OCI-LY7 (cell line): ENCODE results near the gene SLC30A4. TPM values are rescaled to one million over a fixed set of nuclear protein-coding genes. Genes with fewer than 3 reads are reported as not detected.

Experiments
- BruUV-seq: library from RNA; stranded (reverse); fragments of 400-500 nt; replicated peaks from 2 replicates; lab custom pipeline; 2021; lab: Mats Ljungman, UMichigan
- CTCF ChIA-PET: fragments of 300-600 bp; sonication (Branson Sonifier 250); formaldehyde crosslinking; loops from one replicate; lab custom pipeline; 2022; ENCODE audit warnings: antibody characterized with exemption; ENCODE audit not compliant: unreplicated experiment; lab: Charles Lee
- POLR2A ChIA-PET: fragments of 300-600 bp; sonication (Branson Sonifier 250); formaldehyde crosslinking; loops from one replicate; lab custom pipeline; 2022; ENCODE audit warnings: antibody characterized with exemption; lab: Charles Lee
- DNase-seq: peaks from one replicate; pipeline ENCODE4 v3.0.0-alpha.2; 2015; ENCODE audit warnings: low spot score
- H2AFZ ChIP-seq: fragments of 200-600 bp; sonication (generic), shearing (Covaris generic); 2 replicates; pipeline ENCODE4 v1.6.1; 2014; ENCODE audit warnings: mild to moderate bottlenecking, antibody characterized with exemption, low read length, moderate library complexity
- H3K27ac ChIP-seq: fragments of 200-600 bp; sonication (generic); 2 replicates; pipeline ENCODE4 v1.5.1; 2014; ENCODE audit warnings: mixed run types, low read depth, mild to moderate bottlenecking, moderate library complexity, low read length, inconsistent platforms; ENCODE audit not compliant: poor library complexity, severe bottlenecking
- H3K36me3 ChIP-seq: fragments of 200-600 bp; sonication (generic); 2 replicates; pipeline ENCODE4 v1.6.1; 2014; ENCODE audit warnings: mild to moderate bottlenecking, antibody characterized with exemption, low read length, moderate library complexity, mixed read lengths; ENCODE audit not compliant: insufficient read depth
- H3K4me1 ChIP-seq: fragments of 200-600 bp; sonication (generic); 2 replicates; pipeline ENCODE4 v1.5.1; 2014; ENCODE audit warnings: mild to moderate bottlenecking, low read length; ENCODE audit not compliant: insufficient read depth, poor library complexity, severe bottlenecking
- H3K4me2 ChIP-seq: fragments of 200-600 bp; sonication (generic); 2 replicates; pipeline ENCODE4 v1.6.1; 2014; ENCODE audit warnings: mild to moderate bottlenecking, low read length
- H3K4me3 ChIP-seq: fragments of 200-600 bp; sonication (generic); 2 replicates; pipeline ENCODE4 v1.5.1; 2014; ENCODE audit warnings: mild to moderate bottlenecking, low read depth, low read length; ENCODE audit not compliant: poor library complexity, severe bottlenecking
- H3K79me2 ChIP-seq: fragments of 200-600 bp; sonication (generic); 2 replicates; pipeline ENCODE4 v1.6.1; 2016; ENCODE audit warnings: low read depth, mild to moderate bottlenecking, low read length, moderate library complexity, mixed read lengths; ENCODE audit not compliant: insufficient read depth
- H3K9me2 ChIP-seq: fragments of 200-600 bp; sonication (generic); 2 replicates; pipeline ENCODE4 v1.6.1; 2016; ENCODE audit warnings: mild to moderate bottlenecking, low read length, mixed read lengths; ENCODE audit not compliant: insufficient read depth
- H3K9me3 ChIP-seq: fragments of 200-600 bp; sonication (generic); 2 replicates; pipeline ENCODE4 v1.6.1; 2014; ENCODE audit warnings: mild to moderate bottlenecking, mixed run types, low read length, mixed read lengths
- H4K20me1 ChIP-seq: fragments of 200-600 bp; sonication (generic); 2 replicates; pipeline ENCODE4 v1.6.1; 2014; ENCODE audit warnings: mild to moderate bottlenecking, antibody characterized with exemption, low read length, moderate library complexity, mixed read lengths; ENCODE audit not compliant: insufficient read depth
- EZH2phosphoT487 ChIP-seq: fragments of 200-600 bp; sonication (generic); IDR thresholded peaks from 2 replicates; pipeline ENCODE4 v1.6.1; 2018; ENCODE audit warnings: low read depth, borderline replicate concordance, mild to moderate bottlenecking, mixed run types, antibody characterized with exemption, low read length, moderate library complexity, mixed read lengths
- intact Hi-C: fragments of 100-400 bp; cut with micrococcal nuclease; formaldehyde crosslinking; loops from one replicate; pipeline ENCODE4 v1.10.0; 2022; ENCODE audit not compliant: unreplicated experiment
- total RNA-seq, 2 experiments: library from RNA; depleted of rRNA in 1 of 2; stranded (reverse); fragments of >200 nt in 1 of 2; shearing (Covaris generic) in 1 of 2; gene quantifications; 2 replicates each; pipeline ENCODE4 v1.2.3, GENCODE V29; 2014 to 2022
- TF ChIP-seq, protein P1 (sequence below): fragments of 200-600 bp; sonication (generic); conservative IDR thresholded peaks from 2 replicates; pipeline ENCODE4 v1.5.1; 2014; ENCODE audit warnings: mild to moderate bottlenecking, antibody characterized with exemption, low read length, moderate library complexity, mixed read lengths

The SLC30A4 gene
- total RNA-seq, 2 experiments from 2014 or later: 0.13 to 3.5 TPM

- no peak for TF ChIP-seq EZH2phosphoT487
- TF ChIP-seq, protein P1, sequence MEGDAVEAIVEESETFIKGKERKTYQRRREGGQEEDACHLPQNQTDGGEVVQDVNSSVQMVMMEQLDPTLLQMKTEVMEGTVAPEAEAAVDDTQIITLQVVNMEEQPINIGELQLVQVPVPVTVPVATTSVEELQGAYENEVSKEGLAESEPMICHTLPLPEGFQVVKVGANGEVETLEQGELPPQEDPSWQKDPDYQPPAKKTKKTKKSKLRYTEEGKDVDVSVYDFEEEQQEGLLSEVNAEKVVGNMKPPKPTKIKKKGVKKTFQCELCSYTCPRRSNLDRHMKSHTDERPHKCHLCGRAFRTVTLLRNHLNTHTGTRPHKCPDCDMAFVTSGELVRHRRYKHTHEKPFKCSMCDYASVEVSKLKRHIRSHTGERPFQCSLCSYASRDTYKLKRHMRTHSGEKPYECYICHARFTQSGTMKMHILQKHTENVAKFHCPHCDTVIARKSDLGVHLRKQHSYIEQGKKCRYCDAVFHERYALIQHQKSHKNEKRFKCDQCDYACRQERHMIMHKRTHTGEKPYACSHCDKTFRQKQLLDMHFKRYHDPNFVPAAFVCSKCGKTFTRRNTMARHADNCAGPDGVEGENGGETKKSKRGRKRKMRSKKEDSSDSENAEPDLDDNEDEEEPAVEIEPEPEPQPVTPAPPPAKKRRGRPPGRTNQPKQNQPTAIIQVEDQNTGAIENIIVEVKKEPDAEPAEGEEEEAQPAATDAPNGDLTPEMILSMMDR: no peak
- Histone ChIP-seq H3K9me3 (no peaks in the 10 kb centered on the region), H3K4me3 (no peak overlapping the region), H3K79me2 (no peaks in the 10 kb centered on the region), H3K4me1 (peaks cover 12% of the 10 kb centered on the region), H4K20me1 (no peaks in the 10 kb centered on the region), H3K36me3 (no peaks in the 10 kb centered on the region), H3K27ac (no peak overlapping the region), H3K9me2 (no peaks in the 10 kb centered on the region), H3K4me2 (no peak overlapping the region), H2AFZ (no peak overlapping the region)
- CTCF ChIA-PET: no interaction called here
- intact Hi-C loops: no loop called here
- no TSS peak for BruUV-seq
- POLR2A ChIA-PET: interaction anchor here (0.7 to 0.8 kb wide), 2 partner anchors 8 to 14 kb away, joined by 3 read pairs; no protein-coding TSS in a partner anchor
- DNase-seq: no peak
Measured at GRCh38 chr15:45539680-45540079, 17.1 kb upstream of the SLC30A4 start.

GRCh38 chr15:45536934-45537333 lies 14.4 kb upstream of the SLC30A4 start:
- Histone ChIP-seq H3K4me3 (no peak overlapping the region), H4K20me1 (no peaks in the 10 kb centered on the region), H3K36me3 (no peaks in the 10 kb centered on the region), H3K4me2 (no peak overlapping the region), H3K9me3 (no peaks in the 10 kb centered on the region), H3K9me2 (no peaks in the 10 kb centered on the region), H3K4me1 (no peaks in the 10 kb centered on the region), H3K79me2 (no peaks in the 10 kb centered on the region), H3K27ac (no peak overlapping the region), H2AFZ (no peak overlapping the region)
- CTCF ChIA-PET: no interaction called here
- DNase-seq: no peak
- no peak for TF ChIP-seq EZH2phosphoT487
- TF ChIP-seq, protein P1: no peak
- BruUV-seq: no TSS peak
- POLR2A ChIA-PET: interaction anchor here (1.8 kb wide), 1 partner anchor 50 kb away, joined by 5 read pairs; the partner anchor contains the start of gene BLOC1S6
- intact Hi-C loops: no loop called here

GRCh38 chr15:45535486-45536042 lies 13.0 kb upstream of the SLC30A4 start:
- intact Hi-C loops: no loop called here
- DNase-seq: no peak
- no TSS peak for BruUV-seq
- TF ChIP-seq EZH2phosphoT487: no peak
- TF ChIP-seq, protein P1: no peak
- ChIA-PET POLR2A (interaction anchor here (0.9 to 1.8 kb wide), 3 partner anchors 10 to 51 kb away, joined by 4 to 5 read pairs (median 4); partner anchors contain the start of gene BLOC1S6), CTCF (no interaction called here)
- Histone ChIP-seq H3K9me3 (no peaks in the 10 kb centered on the region), H3K36me3 (no peaks in the 10 kb centered on the region), H3K4me3 (no peak overlapping the region), H3K79me2 (no peaks in the 10 kb centered on the region), H4K20me1 (no peaks in the 10 kb centered on the region), H3K4me2 (no peak overlapping the region), H3K27ac (no peak overlapping the region), H3K9me2 (no peaks in the 10 kb centered on the region), H3K4me1 (no peaks in the 10 kb centered on the region), H2AFZ (no peak overlapping the region)
